Lower leg skin (tissue), 4 donors: ENCODE results near the gene CHP2. TPM values are rescaled to one million over a fixed set of nuclear protein-coding genes. Genes with fewer than 3 reads are reported as not detected.
"Not testable (repeated sequence)": the region's sequence is repeated elsewhere in the genome, so short reads cannot be mapped to it uniquely, and the experiment has no call there.

ENCODE experiments used
- DNase-seq, 2 donors: peaks; one replicate each; pipeline ENCODE4 v3.0.0-alpha.2; 2019; ENCODE audit warnings: low spot score in 2 of 2
- H3K4me3 ChIP-seq: fragments of 200-600 bp; sonication (generic); 2 replicates; pipeline ENCODE4 v1.5.1; 2017; ENCODE audit warnings: mild to moderate bottlenecking, low read depth; ENCODE audit not compliant: poor library complexity, severe bottlenecking
- POLR2A ChIP-seq, 2 donors: fragments of 450-650 bp; IDR thresholded peaks; one replicate each; pipeline ENCODE4 v1.6.1; 2016 to 2017; ENCODE audit warnings: antibody characterized with exemption in 2 of 2, mild to moderate bottlenecking in 1 of 2, moderate library complexity in 1 of 2
- WGBS, 2 donors: methylation state at CpG; one replicate each; pipeline ENCODE4 v1.1.5; 2018; 5-methylcytosine and 5-hydroxymethylcytosine counted together
- intact Hi-C: fragments of 100-400 bp; cut with DNase I; formaldehyde crosslinking; loops from one replicate; pipeline ENCODE4 v1.15.0; 2023; ENCODE audit warnings: low total_unique reads
- total RNA-seq, 4 donors: library from RNA; depleted of rRNA; stranded (reverse); fragments of >200 nt; gene quantifications; one replicate each; pipeline ENCODE4 v1.1.0, GENCODE V29; 2016
- TF ChIP-seq, protein P1 (sequence below), 3 donors: fragments of 450-650 bp; IDR thresholded peaks; one replicate each; pipeline ENCODE4 v1.5.1; 2016; ENCODE audit warnings: antibody characterized with exemption in 3 of 3, mild to moderate bottlenecking in 3 of 3, moderate library complexity in 2 of 3

CHP2 gene
- total RNA-seq, 4 donors from 2014 or later: 120 to 176 (median 134) TPM

- WGBS, 2 donors: 62 to 67% methylated on average over 3 of the region's 3 CpGs
- DNase-seq: no peak
Observed at GRCh38 chr16:23724785-23725131, 30.1 kb upstream of the CHP2 start.

GRCh38 chr16:23726710-23727109, 28.1 kb upstream of the CHP2 start:
- 80 to 91% methylated on average over 3 of the region's 3 CpGs for WGBS, 2 donors
- DNase-seq: no peak
- TF ChIP-seq, protein P1, sequence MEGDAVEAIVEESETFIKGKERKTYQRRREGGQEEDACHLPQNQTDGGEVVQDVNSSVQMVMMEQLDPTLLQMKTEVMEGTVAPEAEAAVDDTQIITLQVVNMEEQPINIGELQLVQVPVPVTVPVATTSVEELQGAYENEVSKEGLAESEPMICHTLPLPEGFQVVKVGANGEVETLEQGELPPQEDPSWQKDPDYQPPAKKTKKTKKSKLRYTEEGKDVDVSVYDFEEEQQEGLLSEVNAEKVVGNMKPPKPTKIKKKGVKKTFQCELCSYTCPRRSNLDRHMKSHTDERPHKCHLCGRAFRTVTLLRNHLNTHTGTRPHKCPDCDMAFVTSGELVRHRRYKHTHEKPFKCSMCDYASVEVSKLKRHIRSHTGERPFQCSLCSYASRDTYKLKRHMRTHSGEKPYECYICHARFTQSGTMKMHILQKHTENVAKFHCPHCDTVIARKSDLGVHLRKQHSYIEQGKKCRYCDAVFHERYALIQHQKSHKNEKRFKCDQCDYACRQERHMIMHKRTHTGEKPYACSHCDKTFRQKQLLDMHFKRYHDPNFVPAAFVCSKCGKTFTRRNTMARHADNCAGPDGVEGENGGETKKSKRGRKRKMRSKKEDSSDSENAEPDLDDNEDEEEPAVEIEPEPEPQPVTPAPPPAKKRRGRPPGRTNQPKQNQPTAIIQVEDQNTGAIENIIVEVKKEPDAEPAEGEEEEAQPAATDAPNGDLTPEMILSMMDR (IDR thresholded peaks at IDR 0.05): no peak
- TF ChIP-seq POLR2A (IDR thresholded peaks at IDR 0.05): no peak
- H3K4me3 ChIP-seq: no peak overlapping the region
- intact Hi-C loops: no loop called here

More at GRCh38 chr16:23724785-23725131, 30.1 kb upstream of the CHP2 start:
- TF ChIP-seq, protein P1 (IDR thresholded peaks at IDR 0.05): no peak
- TF ChIP-seq POLR2A (IDR thresholded peaks at IDR 0.05): no peak
- H3K4me3 ChIP-seq: no peak overlapping the region
- intact Hi-C loops: no loop called here

DNA sequence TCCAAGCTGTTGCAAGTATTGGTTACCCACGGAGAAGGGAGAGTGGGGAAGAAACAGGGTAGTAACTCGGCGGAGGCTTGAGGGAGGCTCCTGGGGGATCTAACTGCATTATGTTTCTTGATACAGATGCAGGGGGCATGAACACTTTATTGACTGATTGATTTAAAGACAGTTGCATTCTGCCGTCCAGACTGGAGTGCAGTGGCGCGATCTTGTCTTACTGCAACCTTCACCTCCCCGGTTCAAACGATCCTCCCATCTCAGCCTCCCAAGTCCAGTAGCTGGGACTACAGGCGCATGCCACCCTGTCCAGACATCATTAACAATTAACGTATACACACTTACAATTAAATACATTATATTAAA, 26.7 kb upstream of the CHP2 start:
- no peak for TF ChIP-seq POLR2A (IDR thresholded peaks at IDR 0.05)
- TF ChIP-seq, protein P1 (IDR thresholded peaks at IDR 0.05): no peak
- no peak overlapping the region for H3K4me3 ChIP-seq
- intact Hi-C loops: no loop called here
- peak in 1 of 2 donors; percentile 34 for DNase-seq
- 57 to 61% methylated on average over 10 of the region's 10 CpGs for WGBS, 2 donors

GRCh38 chr16:23729503-23730424, 25.1 kb upstream of the CHP2 start:
- no peak overlapping the region for H3K4me3 ChIP-seq
- 73 to 77% methylated on average over 12 of the region's 12 CpGs for WGBS, 2 donors
- no peak for TF ChIP-seq POLR2A (IDR thresholded peaks at IDR 0.05)
- TF ChIP-seq, protein P1 (IDR thresholded peaks at IDR 0.05): no peak
- intact Hi-C loops: no loop called here
- peak in 1 of 2 donors; percentile 48 for DNase-seq

- no peak overlapping the region for H3K4me3 ChIP-seq
- TF ChIP-seq, protein P1 (IDR thresholded peaks at IDR 0.05): no peak
- TF ChIP-seq POLR2A (IDR thresholded peaks at IDR 0.05): no peak
- intact Hi-C loops: no loop called here
- DNase-seq: peak in 1 of 2 donors; percentile 69
- WGBS, 2 donors: 84 to 85% methylated on average over 19 of the region's 19 CpGs
Observed at GRCh38 chr16:23734176-23734893, 20.5 kb upstream of the CHP2 start.

- WGBS, 2 donors: 82 to 100% methylated on average over 1 of the region's 1 CpG
- intact Hi-C loops: loop anchor here (5.0 kb wide), 1 partner anchor 300 kb away; no protein-coding TSS in a partner anchor
Observed at GRCh38 chr16:23737423-23738028, 17.3 kb upstream of the CHP2 start.

More at GRCh38 chr16:23737423-23738028, 17.3 kb upstream of the CHP2 start:
- DNase-seq, H3K4me3 ChIP-seq: not testable (repeated sequence)
